WTC11 (cell line): ENCODE data around the gene COL16A1. TPM values are rescaled to one million over a fixed set of nuclear protein-coding genes. Genes with fewer than 3 reads are reported as not detected.

Experiments
- ESRRA ChIP-seq: sonication (generic); formaldehyde crosslinking; IDR thresholded peaks from 2 replicates; pipeline ENCODE4 v1.8.1; 2022; ENCODE audit warnings: mild to moderate bottlenecking, missing genetic modification reagents, borderline replicate concordance
- ETV6 ChIP-seq: sonication (generic); formaldehyde crosslinking; IDR thresholded peaks from 2 replicates; pipeline ENCODE4 v1.8.1; 2022; ENCODE audit warnings: mild to moderate bottlenecking, missing genetic modification reagents
- FOXJ3 ChIP-seq: sonication (generic); formaldehyde crosslinking; IDR thresholded peaks from 2 replicates; pipeline ENCODE4 v1.9.0; 2021; ENCODE audit warnings: missing genetic modification reagents, mild to moderate bottlenecking, borderline replicate concordance
- FOXK1 ChIP-seq: sonication (generic); formaldehyde crosslinking; IDR thresholded peaks from 2 replicates; pipeline ENCODE4 v1.8.0; 2022; ENCODE audit warnings: mild to moderate bottlenecking, moderate library complexity, missing genetic modification reagents
- FOXP1 ChIP-seq: sonication (generic); formaldehyde crosslinking; IDR thresholded peaks from 2 replicates; pipeline ENCODE4 v1.8.0; 2022; ENCODE audit warnings: missing genetic modification reagents, mild to moderate bottlenecking, moderate library complexity, borderline replicate concordance
- GTF2I ChIP-seq: fragments of 250-450 bp; sonication (Bioruptor Pico); conservative IDR thresholded peaks from 2 replicates; pipeline ENCODE4 v1.4.0; 2021; ENCODE audit warnings: mild to moderate bottlenecking
- IRF2 ChIP-seq: sonication (generic); formaldehyde crosslinking; IDR thresholded peaks from 2 replicates; pipeline ENCODE4 v1.8.0; 2022; ENCODE audit warnings: low read depth, missing genetic modification reagents, borderline replicate concordance
- JAZF1 ChIP-seq: fragments of 250-450 bp; sonication (Bioruptor Pico); IDR thresholded peaks from 2 replicates; pipeline ENCODE4 v1.9.0; 2021; ENCODE audit warnings: moderate library complexity, mild to moderate bottlenecking, inconsistent platforms
- NR1H2 ChIP-seq: sonication (generic); formaldehyde crosslinking; IDR thresholded peaks from 2 replicates; pipeline ENCODE4 v1.9.0; 2021; ENCODE audit warnings: mild to moderate bottlenecking, moderate library complexity, missing genetic modification reagents
- NR2C2 ChIP-seq: sonication (generic); formaldehyde crosslinking; IDR thresholded peaks from 2 replicates; pipeline ENCODE4 v1.8.0; 2022; ENCODE audit warnings: mild to moderate bottlenecking, missing genetic modification reagents
- PRRX2 ChIP-seq: fragments of 250-450 bp; sonication (Bioruptor Pico); IDR thresholded peaks from 2 replicates; pipeline ENCODE4 v1.8.0; 2021; ENCODE audit warnings: mild to moderate bottlenecking
- RORB ChIP-seq: fragments of 250-450 bp; sonication (Bioruptor Pico); IDR thresholded peaks from 2 replicates; pipeline ENCODE4 v1.9.0; 2021; ENCODE audit warnings: mild to moderate bottlenecking
- SOX15 ChIP-seq: fragments of 250-450 bp; sonication (Bioruptor Pico); IDR thresholded peaks from 2 replicates; pipeline ENCODE4 v1.9.0; 2021; ENCODE audit warnings: mild to moderate bottlenecking
- SP1 ChIP-seq: sonication (generic); formaldehyde crosslinking; conservative IDR thresholded peaks from 2 replicates; pipeline ENCODE4 v1.8.1; 2022; ENCODE audit warnings: missing genetic modification reagents
- TCF7 ChIP-seq: sonication (generic); formaldehyde crosslinking; IDR thresholded peaks from 2 replicates; pipeline ENCODE4 v1.8.0; 2022; ENCODE audit warnings: mild to moderate bottlenecking, low read depth, missing genetic modification reagents, moderate library complexity
- TEAD1 ChIP-seq: sonication (generic); formaldehyde crosslinking; IDR thresholded peaks from 2 replicates; pipeline ENCODE4 v1.8.0; 2022; ENCODE audit warnings: mild to moderate bottlenecking, missing genetic modification reagents
- TP53 ChIP-seq: sonication (generic); formaldehyde crosslinking; IDR thresholded peaks from 2 replicates; pipeline ENCODE4 v1.8.1; 2023; ENCODE audit warnings: mild to moderate bottlenecking, missing genetic modification reagents
- ZBTB21 ChIP-seq: sonication (generic); formaldehyde crosslinking; IDR thresholded peaks from 2 replicates; pipeline ENCODE4 v1.8.1; 2023; ENCODE audit warnings: mild to moderate bottlenecking, missing genetic modification reagents, borderline replicate concordance
- ZNF263 ChIP-seq: sonication (generic); formaldehyde crosslinking; IDR thresholded peaks from 2 replicates; pipeline ENCODE4 v1.8.1; 2022; ENCODE audit warnings: low read depth, mild to moderate bottlenecking, moderate library complexity, missing genetic modification reagents
- ZNF317 ChIP-seq: sonication (generic); formaldehyde crosslinking; IDR thresholded peaks from 2 replicates; pipeline ENCODE4 v1.8.1; 2023; ENCODE audit warnings: low read depth, mild to moderate bottlenecking, moderate library complexity, missing genetic modification reagents, borderline replicate concordance
- total RNA-seq: library from RNA; stranded (reverse); gene quantifications from 3 replicates; pipeline ENCODE4 v1.2.3, GENCODE V29; 2021
- TF ChIP-seq, protein P1 (sequence below): sonication (generic); formaldehyde crosslinking; IDR thresholded peaks from 2 replicates; pipeline ENCODE4 v1.8.0; 2022; ENCODE audit warnings: mild to moderate bottlenecking, missing genetic modification reagents
- TF ChIP-seq, protein P2 (sequence below): sonication (generic); formaldehyde crosslinking; IDR thresholded peaks from 2 replicates; pipeline ENCODE4 v1.8.1; 2023; ENCODE audit warnings: mild to moderate bottlenecking, missing genetic modification reagents, moderate library complexity
- TF ChIP-seq, protein P3 (sequence below): sonication (generic); formaldehyde crosslinking; IDR thresholded peaks from 2 replicates; pipeline ENCODE4 v1.8.1; 2023; ENCODE audit warnings: mild to moderate bottlenecking, missing genetic modification reagents
- TF ChIP-seq, protein P4 (sequence below): sonication (generic); formaldehyde crosslinking; IDR thresholded peaks from 2 replicates; pipeline ENCODE4 v1.8.0; 2022; ENCODE audit warnings: missing genetic modification reagents
- TF ChIP-seq, protein P5 (sequence below): sonication (generic); formaldehyde crosslinking; IDR thresholded peaks from 2 replicates; pipeline ENCODE4 v1.8.0; 2023; ENCODE audit warnings: missing genetic modification reagents
- TF ChIP-seq, protein P6 (sequence below): sonication (generic); formaldehyde crosslinking; IDR thresholded peaks from 2 replicates; pipeline ENCODE4 v1.8.1; 2023; ENCODE audit warnings: mild to moderate bottlenecking, missing genetic modification reagents, moderate library complexity
- TF ChIP-seq, protein P7 (sequence below): sonication (generic); formaldehyde crosslinking; IDR thresholded peaks from 2 replicates; pipeline ENCODE4 v1.8.0; 2022; ENCODE audit warnings: mild to moderate bottlenecking, missing genetic modification reagents
- TF ChIP-seq, protein P8 (sequence below): fragments of 250-450 bp; sonication (Bioruptor Pico); IDR thresholded peaks from 2 replicates; pipeline ENCODE4 v2.1.2; 2022; ENCODE audit warnings: mild to moderate bottlenecking, moderate library complexity

The COL16A1 gene
- total RNA-seq, 1 experiment from 2014 or later, result 8.8 TPM

DNA sequence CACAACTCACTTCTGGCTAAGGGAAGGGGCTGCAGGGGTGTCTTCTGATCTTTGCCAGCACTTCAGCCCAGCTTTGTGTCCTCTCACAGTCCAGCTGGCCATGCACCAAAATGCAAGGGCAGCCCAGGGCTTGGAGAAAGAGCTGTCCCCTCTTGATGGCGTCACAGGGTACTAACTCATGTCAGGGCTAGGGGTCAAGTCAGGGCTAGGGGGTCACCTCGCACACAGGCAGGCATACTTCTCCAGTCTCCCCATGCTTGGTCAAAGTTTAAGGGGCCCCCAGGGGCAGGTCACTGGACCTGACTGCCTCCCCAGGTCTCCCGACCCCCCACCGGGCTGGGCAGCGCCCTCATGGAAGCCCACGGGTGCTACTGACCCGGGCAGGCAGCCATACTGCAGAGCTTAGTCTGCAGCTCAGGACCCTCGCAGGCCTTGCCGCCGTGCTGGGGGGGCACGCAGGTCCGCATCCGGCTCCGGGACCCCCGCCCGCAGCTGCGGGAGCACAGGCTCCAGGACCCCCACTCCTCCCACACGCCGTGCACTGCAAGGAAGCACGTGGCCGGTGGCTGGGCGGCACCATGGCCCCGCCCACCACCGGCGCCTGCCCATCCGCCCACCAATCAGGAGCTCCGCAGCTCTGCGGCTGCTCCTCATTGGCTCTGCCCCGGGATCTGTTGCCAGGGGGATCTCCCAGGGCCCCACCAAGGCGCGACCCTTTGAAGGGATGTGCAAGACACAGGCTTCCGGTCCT, 38.8 kb upstream of the COL16A1 start (continued):
- TF ChIP-seq IRF2 (CRISPR knock-in tag), result no peak
- TF ChIP-seq, protein P1, sequence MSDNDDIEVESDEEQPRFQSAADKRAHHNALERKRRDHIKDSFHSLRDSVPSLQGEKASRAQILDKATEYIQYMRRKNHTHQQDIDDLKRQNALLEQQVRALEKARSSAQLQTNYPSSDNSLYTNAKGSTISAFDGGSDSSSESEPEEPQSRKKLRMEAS (CRISPR knock-in tag), result peak; percentile 65; the same call in 1 of the 2 replicates
- TF ChIP-seq FOXK1, result no peak
- TF ChIP-seq ZBTB21 (CRISPR knock-in tag), result no peak
- TF ChIP-seq NR1H2 (CRISPR knock-in tag), result no peak
- TF ChIP-seq ZNF317 (CRISPR knock-in tag), result no peak
- no peak for TF ChIP-seq GTF2I
- TF ChIP-seq, protein P2, sequence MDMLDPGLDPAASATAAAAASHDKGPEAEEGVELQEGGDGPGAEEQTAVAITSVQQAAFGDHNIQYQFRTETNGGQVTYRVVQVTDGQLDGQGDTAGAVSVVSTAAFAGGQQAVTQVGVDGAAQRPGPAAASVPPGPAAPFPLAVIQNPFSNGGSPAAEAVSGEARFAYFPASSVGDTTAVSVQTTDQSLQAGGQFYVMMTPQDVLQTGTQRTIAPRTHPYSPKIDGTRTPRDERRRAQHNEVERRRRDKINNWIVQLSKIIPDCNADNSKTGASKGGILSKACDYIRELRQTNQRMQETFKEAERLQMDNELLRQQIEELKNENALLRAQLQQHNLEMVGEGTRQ (CRISPR knock-in tag), result no peak
- no peak for TF ChIP-seq JAZF1
- TF ChIP-seq SOX15 (CRISPR knock-in tag), result no peak
- TF ChIP-seq, protein P3, sequence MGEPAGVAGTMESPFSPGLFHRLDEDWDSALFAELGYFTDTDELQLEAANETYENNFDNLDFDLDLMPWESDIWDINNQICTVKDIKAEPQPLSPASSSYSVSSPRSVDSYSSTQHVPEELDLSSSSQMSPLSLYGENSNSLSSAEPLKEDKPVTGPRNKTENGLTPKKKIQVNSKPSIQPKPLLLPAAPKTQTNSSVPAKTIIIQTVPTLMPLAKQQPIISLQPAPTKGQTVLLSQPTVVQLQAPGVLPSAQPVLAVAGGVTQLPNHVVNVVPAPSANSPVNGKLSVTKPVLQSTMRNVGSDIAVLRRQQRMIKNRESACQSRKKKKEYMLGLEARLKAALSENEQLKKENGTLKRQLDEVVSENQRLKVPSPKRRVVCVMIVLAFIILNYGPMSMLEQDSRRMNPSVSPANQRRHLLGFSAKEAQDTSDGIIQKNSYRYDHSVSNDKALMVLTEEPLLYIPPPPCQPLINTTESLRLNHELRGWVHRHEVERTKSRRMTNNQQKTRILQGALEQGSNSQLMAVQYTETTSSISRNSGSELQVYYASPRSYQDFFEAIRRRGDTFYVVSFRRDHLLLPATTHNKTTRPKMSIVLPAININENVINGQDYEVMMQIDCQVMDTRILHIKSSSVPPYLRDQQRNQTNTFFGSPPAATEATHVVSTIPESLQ, result no peak
- TF ChIP-seq TP53 (CRISPR knock-in tag), result no peak
- TF ChIP-seq SP1 (CRISPR knock-in tag), result no peak
- TF ChIP-seq, protein P4, sequence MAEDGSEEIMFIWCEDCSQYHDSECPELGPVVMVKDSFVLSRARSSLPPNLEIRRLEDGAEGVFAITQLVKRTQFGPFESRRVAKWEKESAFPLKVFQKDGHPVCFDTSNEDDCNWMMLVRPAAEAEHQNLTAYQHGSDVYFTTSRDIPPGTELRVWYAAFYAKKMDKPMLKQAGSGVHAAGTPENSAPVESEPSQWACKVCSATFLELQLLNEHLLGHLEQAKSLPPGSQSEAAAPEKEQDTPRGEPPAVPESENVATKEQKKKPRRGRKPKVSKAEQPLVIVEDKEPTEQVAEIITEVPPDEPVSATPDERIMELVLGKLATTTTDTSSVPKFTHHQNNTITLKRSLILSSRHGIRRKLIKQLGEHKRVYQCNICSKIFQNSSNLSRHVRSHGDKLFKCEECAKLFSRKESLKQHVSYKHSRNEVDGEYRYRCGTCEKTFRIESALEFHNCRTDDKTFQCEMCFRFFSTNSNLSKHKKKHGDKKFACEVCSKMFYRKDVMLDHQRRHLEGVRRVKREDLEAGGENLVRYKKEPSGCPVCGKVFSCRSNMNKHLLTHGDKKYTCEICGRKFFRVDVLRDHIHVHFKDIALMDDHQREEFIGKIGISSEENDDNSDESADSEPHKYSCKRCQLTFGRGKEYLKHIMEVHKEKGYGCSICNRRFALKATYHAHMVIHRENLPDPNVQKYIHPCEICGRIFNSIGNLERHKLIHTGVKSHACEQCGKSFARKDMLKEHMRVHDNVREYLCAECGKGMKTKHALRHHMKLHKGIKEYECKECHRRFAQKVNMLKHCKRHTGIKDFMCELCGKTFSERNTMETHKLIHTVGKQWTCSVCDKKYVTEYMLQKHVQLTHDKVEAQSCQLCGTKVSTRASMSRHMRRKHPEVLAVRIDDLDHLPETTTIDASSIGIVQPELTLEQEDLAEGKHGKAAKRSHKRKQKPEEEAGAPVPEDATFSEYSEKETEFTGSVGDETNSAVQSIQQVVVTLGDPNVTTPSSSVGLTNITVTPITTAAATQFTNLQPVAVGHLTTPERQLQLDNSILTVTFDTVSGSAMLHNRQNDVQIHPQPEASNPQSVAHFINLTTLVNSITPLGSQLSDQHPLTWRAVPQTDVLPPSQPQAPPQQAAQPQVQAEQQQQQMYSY (CRISPR knock-in tag), result no peak
- no peak for TF ChIP-seq NR2C2
- 0 out of 2 replicates have a peak, but pooled peaks have one; percentile 21 for TF ChIP-seq TEAD1 (CRISPR knock-in tag)
- peak; percentile 33; the same call in 1 of the 2 replicates for TF ChIP-seq ETV6 (CRISPR knock-in tag)
- TF ChIP-seq, protein P5, sequence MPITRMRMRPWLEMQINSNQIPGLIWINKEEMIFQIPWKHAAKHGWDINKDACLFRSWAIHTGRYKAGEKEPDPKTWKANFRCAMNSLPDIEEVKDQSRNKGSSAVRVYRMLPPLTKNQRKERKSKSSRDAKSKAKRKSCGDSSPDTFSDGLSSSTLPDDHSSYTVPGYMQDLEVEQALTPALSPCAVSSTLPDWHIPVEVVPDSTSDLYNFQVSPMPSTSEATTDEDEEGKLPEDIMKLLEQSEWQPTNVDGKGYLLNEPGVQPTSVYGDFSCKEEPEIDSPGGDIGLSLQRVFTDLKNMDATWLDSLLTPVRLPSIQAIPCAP, result no peak
- no peak for TF ChIP-seq FOXJ3 (CRISPR knock-in tag)
- TF ChIP-seq FOXP1 (CRISPR knock-in tag), result peak; percentile 59; the same call in 1 of the 2 replicates
- TF ChIP-seq PRRX2 (CRISPR knock-in tag), result no peak
- TF ChIP-seq TCF7, result no peak
- no peak for TF ChIP-seq RORB (CRISPR knock-in tag)
- TF ChIP-seq ZNF263 (CRISPR knock-in tag), result no peak
- TF ChIP-seq, protein P6, sequence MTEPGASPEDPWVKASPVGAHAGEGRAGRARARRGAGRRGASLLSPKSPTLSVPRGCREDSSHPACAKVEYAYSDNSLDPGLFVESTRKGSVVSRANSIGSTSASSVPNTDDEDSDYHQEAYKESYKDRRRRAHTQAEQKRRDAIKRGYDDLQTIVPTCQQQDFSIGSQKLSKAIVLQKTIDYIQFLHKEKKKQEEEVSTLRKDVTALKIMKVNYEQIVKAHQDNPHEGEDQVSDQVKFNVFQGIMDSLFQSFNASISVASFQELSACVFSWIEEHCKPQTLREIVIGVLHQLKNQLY, result no peak
- TF ChIP-seq, protein P7, sequence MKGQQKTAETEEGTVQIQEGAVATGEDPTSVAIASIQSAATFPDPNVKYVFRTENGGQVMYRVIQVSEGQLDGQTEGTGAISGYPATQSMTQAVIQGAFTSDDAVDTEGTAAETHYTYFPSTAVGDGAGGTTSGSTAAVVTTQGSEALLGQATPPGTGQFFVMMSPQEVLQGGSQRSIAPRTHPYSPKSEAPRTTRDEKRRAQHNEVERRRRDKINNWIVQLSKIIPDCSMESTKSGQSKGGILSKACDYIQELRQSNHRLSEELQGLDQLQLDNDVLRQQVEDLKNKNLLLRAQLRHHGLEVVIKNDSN (CRISPR knock-in tag), result 0 out of 2 replicates have a peak, but pooled peaks have one; percentile 50
- TF ChIP-seq ESRRA (CRISPR knock-in tag), result no peak
- TF ChIP-seq, protein P8, sequence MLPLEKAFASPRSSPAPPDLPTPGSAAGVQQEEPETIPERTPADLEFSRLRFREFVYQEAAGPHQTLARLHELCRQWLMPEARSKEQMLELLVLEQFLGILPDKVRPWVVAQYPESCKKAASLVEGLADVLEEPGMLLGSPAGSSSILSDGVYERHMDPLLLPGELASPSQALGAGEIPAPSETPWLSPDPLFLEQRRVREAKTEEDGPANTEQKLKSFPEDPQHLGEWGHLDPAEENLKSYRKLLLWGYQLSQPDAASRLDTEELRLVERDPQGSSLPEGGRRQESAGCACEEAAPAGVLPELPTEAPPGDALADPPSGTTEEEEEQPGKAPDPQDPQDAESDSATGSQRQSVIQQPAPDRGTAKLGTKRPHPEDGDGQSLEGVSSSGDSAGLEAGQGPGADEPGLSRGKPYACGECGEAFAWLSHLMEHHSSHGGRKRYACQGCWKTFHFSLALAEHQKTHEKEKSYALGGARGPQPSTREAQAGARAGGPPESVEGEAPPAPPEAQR, result no peak
